Fibroblast of the aortic adventitia (primary cell): Measurements from ENCODE around the gene POLD2. TPM values are rescaled to one million over a fixed set of nuclear protein-coding genes. Genes with fewer than 3 reads are reported as not detected.
"Not testable (repeated sequence)": the region's sequence is repeated elsewhere in the genome, so short reads cannot be mapped to it uniquely, and the experiment has no call there.

ENCODE experiments used
- DNase-seq: peaks from one replicate; pipeline ENCODE4 v3.0.0-alpha.2; 2010; ENCODE audit warnings: low read depth
- H3K4me3 ChIP-seq: 2 replicates; pipeline ENCODE4 v1.5.1; 2011; ENCODE audit warnings: low read depth, mild to moderate bottlenecking, control low read depth, low read length, moderate library complexity
- CTCF ChIP-seq: IDR thresholded peaks from 2 replicates; pipeline ENCODE4 v1.5.1; 2011; ENCODE audit warnings: mild to moderate bottlenecking, low read length, control low read depth, inconsistent platforms; ENCODE audit not compliant: insufficient read depth
- total RNA-seq: library from RNA; depleted of rRNA; stranded (reverse); fragments of >200 nt; gene quantifications from 2 replicates; pipeline ENCODE4 v1.2.3, GENCODE V29; 2012; ENCODE audit warnings: low replicate concordance

Gene POLD2
- total RNA-seq: 66.6 and 87.9 TPM in 2 replicates

- TF ChIP-seq CTCF: no peak
- DNase-seq: peak; percentile 92
- H3K4me3 ChIP-seq: peak within 1 kb of the TSS; percentile 77
Measured at GRCh38 chr7:44123190-44124003, at the start of gene POLD2. Gene POLD2 (minus strand): TSS chr7:44123548. CDS start chr7:44122053, 1,495 bp downstream.

GRCh38 chr7:44172803-44173424 lies 49.6 kb upstream of the POLD2 start:
- no peak for DNase-seq
- no peak overlapping the region for H3K4me3 ChIP-seq
- TF ChIP-seq CTCF: no peak

- H3K4me3 ChIP-seq: no peak overlapping the region
- no peak for DNase-seq
- TF ChIP-seq CTCF: no peak
Measured at GRCh38 chr7:44172352-44172751, 49.0 kb upstream of the POLD2 start.

DNA sequence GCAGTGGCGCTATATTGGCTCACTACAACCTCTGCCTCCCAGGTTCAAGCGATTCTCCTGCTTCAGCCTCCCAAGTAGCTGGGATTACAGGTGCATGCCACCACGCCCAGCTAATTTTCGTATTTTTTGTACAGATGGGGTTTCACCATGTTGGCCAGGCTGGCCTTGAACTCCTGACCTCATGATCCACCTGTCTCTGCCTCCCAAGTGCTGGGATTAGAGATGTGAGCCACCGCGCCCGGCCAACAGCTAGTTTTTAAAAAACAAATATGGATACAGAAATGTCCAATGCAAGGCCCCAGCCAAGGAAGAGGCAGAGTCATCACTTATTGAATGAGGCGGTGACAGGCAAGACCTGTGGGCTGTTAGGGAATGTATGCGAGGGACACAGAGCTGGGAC lies 48.6 kb upstream of the POLD2 start:
- DNase-seq, H3K4me3 ChIP-seq: not testable (repeated sequence)

DNA sequence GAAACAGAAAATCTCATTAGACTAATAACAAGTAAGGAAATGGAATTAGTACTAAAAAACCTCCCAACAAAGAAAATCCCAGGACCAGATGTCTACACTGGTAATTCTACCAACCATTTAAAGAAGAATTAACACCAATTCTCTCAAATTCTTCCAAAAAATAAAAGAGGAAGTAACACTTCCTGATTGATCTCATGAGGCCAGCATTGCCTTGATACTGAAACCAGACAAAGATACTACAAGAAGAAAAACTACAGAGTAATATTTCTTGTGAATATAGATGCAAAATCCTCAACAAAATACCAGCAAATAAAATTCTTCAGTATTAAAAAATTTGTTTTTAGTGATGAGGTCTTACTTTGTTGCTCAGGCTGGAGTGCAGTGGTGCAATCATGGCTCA lies 44.6 kb upstream of the POLD2 start:
- DNase-seq: no peak
- no peak overlapping the region for H3K4me3 ChIP-seq
- TF ChIP-seq CTCF: no peak

GRCh38 chr7:44163591-44163990 lies 40.2 kb upstream of the POLD2 start:
- no peak overlapping the region for H3K4me3 ChIP-seq
- peak; percentile 80 for DNase-seq
- no peak for TF ChIP-seq CTCF

- no peak for DNase-seq
- TF ChIP-seq CTCF: no peak
- H3K4me3 ChIP-seq: no peak overlapping the region
Measured at GRCh38 chr7:44162785-44163395, 39.5 kb upstream of the POLD2 start.
